ENCODE data around the gene PIGT.
"Not testable (repeated sequence)": the region's sequence is repeated elsewhere in the genome, so short reads cannot be mapped to it uniquely, and the experiment has no call there.

PIGT gene

GRCh38 chr20:45456632-45457031 is 40.7 kb downstream of the PIGT start:
- in situ Hi-C loops (cut with MboI; ENCODE audit: low sequenced_read_pairs) = no loop called here

GRCh38 chr20:45459606-45460005 is 43.7 kb downstream of the PIGT start:
- in situ Hi-C loops (cut with MboI; ENCODE audit: low sequenced_read_pairs) = no loop called here

DNA sequence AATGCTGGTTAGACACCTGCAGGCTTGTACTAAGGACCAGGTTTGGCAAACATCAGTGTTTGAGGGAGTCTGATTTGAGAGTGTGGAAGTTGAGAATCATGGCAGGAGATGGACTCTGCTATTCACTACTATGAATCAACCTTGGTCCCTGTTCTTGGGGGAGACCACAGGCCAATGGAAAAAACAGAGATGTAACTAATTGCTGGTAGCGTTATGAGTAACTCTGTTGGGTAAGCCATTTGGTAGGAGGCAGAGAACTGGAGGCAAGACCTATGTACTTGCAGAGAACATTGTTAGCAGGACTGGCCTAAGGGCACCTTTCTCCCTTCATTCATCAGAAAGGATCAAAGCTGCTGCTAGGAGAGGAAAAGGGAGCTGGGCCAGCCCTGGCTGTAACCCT is 45.3 kb downstream of the PIGT start:
- in situ Hi-C loops (cut with MboI; ENCODE audit: low sequenced_read_pairs) = no loop called here

DNA sequence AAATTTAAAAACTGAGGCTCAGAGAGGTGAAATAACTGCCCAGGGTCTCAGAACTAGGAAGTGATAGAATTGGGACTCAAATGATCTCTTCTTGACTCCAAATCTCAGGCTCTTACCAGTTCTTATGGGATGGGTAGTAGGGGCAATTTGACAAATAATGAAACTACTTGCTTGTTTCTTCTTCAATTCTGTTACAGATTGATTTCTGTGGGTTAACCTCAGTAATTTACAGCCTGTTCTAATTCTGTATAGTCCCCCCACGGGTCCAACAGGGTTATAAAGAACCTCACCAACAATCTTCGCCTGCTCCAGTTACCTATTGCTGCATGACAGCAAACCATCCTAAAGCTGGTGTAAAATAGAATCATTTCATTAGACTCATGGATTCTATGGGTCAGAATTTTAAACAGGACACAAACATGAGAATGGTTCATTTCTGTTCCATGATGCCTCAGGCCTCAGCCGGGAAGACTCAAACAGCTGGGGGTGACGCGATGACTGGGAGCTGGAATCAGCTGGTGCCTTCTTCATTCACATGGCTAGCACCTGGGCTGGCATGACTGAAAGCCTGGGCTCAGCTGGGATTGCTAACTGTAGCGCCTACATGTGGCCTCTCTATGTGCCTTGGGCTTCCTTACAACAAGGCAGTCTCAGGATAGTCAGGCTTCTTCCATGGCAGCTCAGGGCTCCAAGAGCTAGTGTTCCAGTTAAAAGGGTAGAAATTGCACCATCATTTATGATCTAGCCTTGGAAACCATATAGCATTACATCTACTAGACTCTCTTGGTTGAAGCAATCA is 47.0 kb downstream of the PIGT start:
- in situ Hi-C loops (cut with MboI; ENCODE audit: low sequenced_read_pairs) = no loop called here

DNA sequence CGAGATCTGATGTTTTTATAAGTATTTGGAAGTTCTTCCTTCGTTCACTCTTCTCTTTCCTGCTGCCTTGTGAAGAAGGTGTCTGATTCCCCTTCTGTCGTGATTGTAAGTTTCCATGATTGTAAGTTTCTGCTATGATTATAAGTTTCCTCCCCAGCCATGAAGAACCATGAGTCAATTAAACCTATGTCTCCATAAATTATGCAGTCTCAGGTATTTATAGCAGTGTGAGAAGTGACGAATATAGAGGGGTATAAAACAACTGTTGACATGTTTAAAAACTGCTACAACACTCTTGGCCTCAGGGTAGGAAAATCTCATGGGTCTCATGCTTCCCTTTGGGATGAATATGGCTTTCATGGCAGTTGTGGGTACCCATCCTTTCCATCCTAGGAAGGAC is 47.8 kb downstream of the PIGT start:
- in situ Hi-C loops (cut with MboI; ENCODE audit: low sequenced_read_pairs) = no loop called here

- in situ Hi-C loops (cut with MboI; ENCODE audit: low sequenced_read_pairs) = no loop called here
Observed at GRCh38 chr20:45465491-45466266, 49.7 kb downstream of the PIGT start.

DNA sequence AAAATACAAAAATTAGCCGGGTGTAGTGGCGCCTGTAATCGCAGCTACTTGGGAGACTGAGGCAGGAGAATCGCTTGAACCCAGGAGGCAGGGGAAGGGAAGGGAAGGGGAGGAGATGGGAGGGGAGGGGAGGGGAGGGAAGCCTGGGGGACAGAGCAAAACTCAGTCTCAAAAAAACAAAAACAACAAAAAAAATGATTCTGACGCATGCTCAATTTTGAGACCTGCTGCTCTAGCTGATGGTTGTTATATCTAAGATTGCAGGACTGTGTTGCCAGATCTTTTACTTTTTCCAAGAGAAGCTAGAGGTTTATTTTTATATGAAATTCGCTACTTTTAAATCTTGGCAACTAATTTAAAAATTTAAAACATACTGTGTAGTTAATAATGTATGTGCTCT is 51.2 kb downstream of the PIGT start:
- in situ Hi-C loops (cut with MboI; ENCODE audit: low sequenced_read_pairs) = no loop called here

DNA sequence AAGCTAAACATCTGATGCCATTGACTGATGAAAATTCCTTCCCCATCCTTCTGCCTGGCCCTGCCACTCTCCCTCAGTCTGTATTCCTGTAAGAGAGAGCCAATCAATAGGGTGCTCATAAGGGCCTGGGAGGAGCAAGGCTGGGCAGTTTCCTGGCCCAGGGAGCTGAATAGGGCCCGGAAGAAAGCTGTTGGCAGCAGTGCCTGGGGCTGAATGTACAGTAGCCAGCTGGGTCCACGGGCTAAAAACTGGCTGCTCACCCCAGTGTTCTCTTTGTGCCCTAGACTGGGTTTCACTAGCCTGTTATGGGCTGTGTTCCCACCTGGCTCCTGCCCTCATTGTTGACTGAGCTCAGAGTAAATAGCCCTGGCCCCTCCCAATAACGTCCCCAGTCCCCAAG is 51.9 kb downstream of the PIGT start:
- in situ Hi-C loops (cut with MboI; ENCODE audit: low sequenced_read_pairs) = no loop called here

- in situ Hi-C loops (cut with MboI; ENCODE audit: low sequenced_read_pairs) = no loop called here
Observed at GRCh38 chr20:45469336-45470261, 53.7 kb downstream of the PIGT start, which contains the start of gene WFDC2. Gene WFDC2, plus strand, starts transcription at chr20:45469753. Its CDS starts 29 bp downstream, at chr20:45469782.

DNA sequence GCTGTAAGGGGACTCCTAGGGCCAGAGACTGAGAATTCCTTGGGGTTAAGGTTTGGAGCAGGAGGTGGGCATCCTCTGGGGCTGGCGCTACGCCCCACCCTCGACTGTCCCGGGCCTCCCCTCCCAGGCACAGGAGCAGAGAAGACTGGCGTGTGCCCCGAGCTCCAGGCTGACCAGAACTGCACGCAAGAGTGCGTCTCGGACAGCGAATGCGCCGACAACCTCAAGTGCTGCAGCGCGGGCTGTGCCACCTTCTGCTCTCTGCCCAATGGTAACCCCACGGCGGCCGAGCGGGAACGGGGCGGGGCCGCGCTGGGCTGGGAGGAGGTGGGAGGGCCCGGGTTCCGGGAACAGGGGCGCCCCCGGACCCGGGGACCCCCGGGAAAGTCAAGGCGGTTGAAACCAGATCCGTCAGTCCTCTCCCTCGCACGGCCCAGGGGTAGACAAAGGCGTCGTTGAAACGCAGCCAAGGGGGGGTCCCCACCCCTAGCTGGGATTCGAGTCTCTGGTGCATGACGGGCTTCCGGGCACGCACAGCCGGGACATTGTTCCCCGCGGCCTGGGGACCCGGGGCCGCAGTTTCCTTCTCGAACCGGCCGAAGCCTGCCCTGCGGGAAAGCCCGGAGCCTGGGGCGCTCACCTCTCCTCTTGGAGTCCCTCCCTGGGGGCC is 54.5 kb downstream of the PIGT start:
- in situ Hi-C loops (cut with MboI; ENCODE audit: low sequenced_read_pairs) = no loop called here

DNA sequence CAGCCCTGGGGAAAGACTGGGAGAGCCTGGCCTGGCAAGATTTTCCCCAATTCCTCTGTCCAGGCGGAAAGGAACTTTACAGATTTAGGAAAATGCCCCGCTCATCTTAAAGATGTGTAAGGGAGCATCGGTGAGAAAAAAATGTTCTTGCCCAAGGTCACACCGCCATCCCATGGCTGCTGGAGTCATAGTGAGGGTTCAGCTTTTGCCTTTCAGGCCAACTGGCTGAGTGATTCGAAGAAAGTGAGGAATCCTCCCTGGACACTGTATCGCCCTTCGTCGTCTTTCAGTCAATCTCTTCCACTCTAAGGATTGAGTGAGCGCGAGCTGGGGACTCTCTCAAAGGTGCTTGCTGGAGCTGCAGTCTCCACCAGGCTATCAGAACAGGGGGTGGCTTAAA is 55.0 kb downstream of the PIGT start:
- in situ Hi-C loops (cut with MboI; ENCODE audit: low sequenced_read_pairs) = no loop called here

GRCh38 chr20:45472286-45472685 is 56.3 kb downstream of the PIGT start:
- in situ Hi-C loops (cut with MboI; ENCODE audit: low sequenced_read_pairs) = not testable (repeated sequence)

All from HL-60/S4 treated with phorbol 12-myristate 13-acetate at 8.2 ng/mL for 4 days and 3 days (cell line).